Endothelial cell (in vitro differentiated cells): Measurements from ENCODE around the gene ATP12A. TPM values are rescaled to one million over a fixed set of nuclear protein-coding genes. Genes with fewer than 3 reads are reported as not detected.

Experiments
- DNase-seq: peaks from one replicate; pipeline ENCODE4 v3.0.0; 2021; ENCODE audit warnings: low spot score
- H3K27ac Mint-ChIP-seq: one replicate; pipeline ENCODE4 v1.8.0; 2021; ENCODE audit warnings: mixed read lengths, inconsistent platforms; ENCODE audit not compliant: unreplicated experiment
- H3K27me3 Mint-ChIP-seq: one replicate; pipeline ENCODE4 v1.8.0; 2021; ENCODE audit warnings: mild to moderate bottlenecking, moderate library complexity, mixed read lengths, inconsistent platforms; ENCODE audit not compliant: unreplicated experiment
- H3K36me3 Mint-ChIP-seq: one replicate; pipeline ENCODE4 v1.8.0; 2021; ENCODE audit warnings: mild to moderate bottlenecking, low read depth, mixed read lengths, inconsistent platforms; ENCODE audit not compliant: unreplicated experiment
- H3K4me1 Mint-ChIP-seq: one replicate; pipeline ENCODE4 v1.8.0; 2021; ENCODE audit warnings: mild to moderate bottlenecking, mixed read lengths, inconsistent platforms; ENCODE audit not compliant: unreplicated experiment
- H3K4me3 Mint-ChIP-seq: one replicate; pipeline ENCODE4 v1.8.0; 2021; ENCODE audit warnings: mild to moderate bottlenecking, mixed read lengths, inconsistent platforms; ENCODE audit not compliant: unreplicated experiment
- H3K9me3 Mint-ChIP-seq: one replicate; pipeline ENCODE4 v1.8.0; 2021; ENCODE audit warnings: mixed read lengths, inconsistent platforms; ENCODE audit not compliant: unreplicated experiment
- total RNA-seq: library from RNA; stranded (reverse); fragmentation: NEBNext Ultra II Directional; extraction: Animal tissue kit (Norgen Biotek cat#: 25700); gene quantifications from one replicate; pipeline ENCODE4 v1.2.1, GENCODE V29; 2021; ENCODE audit not compliant: unreplicated experiment
- TF ChIP-seq, protein P1 (sequence below): fragments of 200-600 bp; sonication (generic); IDR thresholded peaks from one replicate; pipeline ENCODE4 v1.5.0; 2021; ENCODE audit warnings: antibody characterized with exemption; ENCODE audit not compliant: unreplicated experiment

The ATP12A gene
- total RNA-seq, 1 donor from 2014 or later = 0.64 TPM

DNA sequence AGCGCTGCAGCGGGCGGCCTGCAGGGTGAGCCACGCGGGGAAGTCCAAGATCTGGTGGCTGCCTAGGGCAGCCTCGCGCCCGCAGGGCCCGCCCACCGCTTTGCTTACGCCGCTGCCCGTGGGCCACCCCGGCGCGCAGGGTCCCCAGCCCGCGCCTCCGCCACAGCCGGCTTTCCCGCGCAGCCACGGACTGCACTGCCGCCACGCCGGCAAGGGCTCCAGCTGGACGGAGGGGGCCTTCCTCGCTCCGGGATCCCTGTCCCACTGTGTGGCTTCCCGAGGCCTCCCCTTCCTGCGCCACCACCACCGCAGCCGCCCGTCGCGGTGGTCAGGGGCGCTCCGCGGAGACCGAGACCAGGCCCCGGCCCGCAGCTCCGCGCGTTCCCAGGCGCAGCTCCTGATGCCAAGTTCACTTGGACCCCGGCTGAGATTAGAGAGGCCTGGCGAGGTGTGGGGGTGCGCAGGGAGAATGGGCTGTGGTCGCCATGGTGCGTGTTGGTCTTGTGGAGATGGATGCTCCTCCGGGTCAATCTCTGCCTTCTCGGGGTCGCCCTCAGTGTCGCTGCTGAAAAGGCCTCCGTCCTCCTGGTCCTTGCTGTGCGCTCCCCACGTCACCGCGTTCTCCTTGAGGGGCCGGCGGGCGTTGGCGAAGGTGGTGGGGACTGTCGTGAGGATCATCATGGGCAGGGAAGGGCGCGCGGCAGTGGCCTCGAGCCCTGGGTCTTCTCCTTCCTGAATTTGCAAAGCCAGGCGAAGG is 65.8 kb downstream of the ATP12A start:
- peak; percentile 34 for DNase-seq
- Mint-ChIP-seq H3K9me3 (no peaks in the 10 kb centered on the region), H3K4me3 (no peak overlapping the region), H3K4me1 (peaks cover 9% of the 10 kb centered on the region), H3K36me3 (peaks cover 3% of the 10 kb centered on the region), H3K27ac (no peak overlapping the region), H3K27me3 (peaks cover 32% of the 10 kb centered on the region)
- TF ChIP-seq, protein P1, sequence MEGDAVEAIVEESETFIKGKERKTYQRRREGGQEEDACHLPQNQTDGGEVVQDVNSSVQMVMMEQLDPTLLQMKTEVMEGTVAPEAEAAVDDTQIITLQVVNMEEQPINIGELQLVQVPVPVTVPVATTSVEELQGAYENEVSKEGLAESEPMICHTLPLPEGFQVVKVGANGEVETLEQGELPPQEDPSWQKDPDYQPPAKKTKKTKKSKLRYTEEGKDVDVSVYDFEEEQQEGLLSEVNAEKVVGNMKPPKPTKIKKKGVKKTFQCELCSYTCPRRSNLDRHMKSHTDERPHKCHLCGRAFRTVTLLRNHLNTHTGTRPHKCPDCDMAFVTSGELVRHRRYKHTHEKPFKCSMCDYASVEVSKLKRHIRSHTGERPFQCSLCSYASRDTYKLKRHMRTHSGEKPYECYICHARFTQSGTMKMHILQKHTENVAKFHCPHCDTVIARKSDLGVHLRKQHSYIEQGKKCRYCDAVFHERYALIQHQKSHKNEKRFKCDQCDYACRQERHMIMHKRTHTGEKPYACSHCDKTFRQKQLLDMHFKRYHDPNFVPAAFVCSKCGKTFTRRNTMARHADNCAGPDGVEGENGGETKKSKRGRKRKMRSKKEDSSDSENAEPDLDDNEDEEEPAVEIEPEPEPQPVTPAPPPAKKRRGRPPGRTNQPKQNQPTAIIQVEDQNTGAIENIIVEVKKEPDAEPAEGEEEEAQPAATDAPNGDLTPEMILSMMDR = no peak

GRCh38 chr13:24746618-24747247 is 66.5 kb downstream of the ATP12A start:
- Mint-ChIP-seq H3K36me3 (peaks cover 3% of the 10 kb centered on the region), H3K9me3 (no peaks in the 10 kb centered on the region), H3K27ac (peak overlapping the region; percentile 13), H3K4me3 (peak overlapping the region; percentile 89), H3K27me3 (peaks cover 33% of the 10 kb centered on the region), H3K4me1 (peaks cover 9% of the 10 kb centered on the region)
- TF ChIP-seq, protein P1 = peak; percentile 31
- peak; percentile 67 for DNase-seq

DNA sequence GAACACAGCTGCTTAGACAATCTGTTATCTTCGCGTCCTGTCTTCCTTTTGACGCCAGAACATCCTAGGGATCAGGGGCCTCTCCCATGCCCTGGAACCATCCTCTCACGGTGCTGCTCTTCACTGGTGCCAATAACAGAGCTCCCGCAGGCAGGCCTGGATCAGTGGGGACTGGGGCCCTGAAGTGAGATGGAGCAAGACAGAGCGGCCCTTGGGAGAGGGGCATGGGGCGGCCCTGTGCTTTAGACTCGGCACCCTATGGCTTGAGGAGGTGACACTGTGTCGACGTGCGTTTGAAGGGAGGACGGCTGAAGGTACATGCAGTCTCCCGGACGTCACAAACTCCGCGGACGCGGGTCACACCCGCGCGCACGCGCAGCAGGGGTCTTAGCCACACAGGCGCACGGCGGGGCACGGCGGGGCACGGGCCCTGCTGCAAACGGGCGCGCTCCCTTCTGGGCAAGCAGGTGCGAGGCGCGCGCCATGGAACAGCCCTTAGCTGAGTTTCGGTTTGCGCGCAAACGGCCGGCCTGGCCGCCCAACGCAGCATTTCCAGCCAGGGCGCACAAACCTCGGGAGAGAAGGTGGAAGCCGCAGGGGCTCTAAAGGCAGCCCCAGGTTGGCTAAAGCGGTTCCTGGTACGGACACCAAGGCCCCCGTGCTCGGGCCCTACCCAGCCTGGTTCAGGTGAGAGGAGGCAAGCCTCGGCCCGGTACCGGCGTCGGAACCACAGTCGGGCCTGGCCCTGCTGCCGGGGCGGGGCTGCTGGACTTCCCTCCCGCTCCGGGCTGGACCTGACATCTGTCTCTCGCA is 67.2 kb downstream of the ATP12A start:
- H3K27me3 Mint-ChIP-seq = peaks cover 29% of the 10 kb centered on the region
- H3K9me3 Mint-ChIP-seq = no peaks in the 10 kb centered on the region
- DNase-seq = peak; percentile 31
- H3K36me3 Mint-ChIP-seq = peaks cover 3% of the 10 kb centered on the region
- TF ChIP-seq, protein P1 = no peak
- H3K4me3 Mint-ChIP-seq = peak overlapping the region; percentile 89
- peak overlapping the region; percentile 13 for H3K27ac Mint-ChIP-seq
- H3K4me1 Mint-ChIP-seq = peaks cover 9% of the 10 kb centered on the region

DNA sequence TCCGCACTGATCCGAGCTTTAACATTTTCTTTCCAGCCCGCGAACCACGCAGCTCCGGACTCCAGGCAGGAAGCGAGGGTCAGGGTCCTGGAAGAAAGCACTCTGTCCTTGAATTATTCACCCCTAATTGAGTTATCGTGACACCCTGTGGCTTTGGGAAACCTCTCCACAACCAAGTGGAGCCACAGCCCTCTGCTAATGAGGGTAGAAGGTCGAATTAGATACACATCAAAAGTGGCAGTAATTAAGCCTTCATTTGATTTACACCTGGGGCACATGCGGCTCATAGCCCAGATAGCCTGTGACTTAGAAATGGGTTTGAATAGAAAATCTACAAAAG is 67.8 kb downstream of the ATP12A start:
- H3K27ac Mint-ChIP-seq = no peak overlapping the region

More for the DNA sequence above, 67.8 kb downstream of the ATP12A start:
- TF ChIP-seq, protein P1 = no peak
- Mint-ChIP-seq H3K9me3 (no peaks in the 10 kb centered on the region), H3K36me3 (peaks cover 3% of the 10 kb centered on the region), H3K27me3 (peaks cover 26% of the 10 kb centered on the region), H3K4me1 (peaks cover 9% of the 10 kb centered on the region), H3K4me3 (peak overlapping the region; percentile 87)
- no peak for DNase-seq
